Right lobe of liver (tissue), 6 donors: ENCODE data around the gene PLXNA4. TPM values are rescaled to one million over a fixed set of nuclear protein-coding genes. Genes with fewer than 3 reads are reported as not detected.

Source experiments
- ATAC-seq, 4 donors: fragments of 200-7000 bp; cut with Tn5 transposase; one replicate each; pipeline ENCODE4 v1.9.1; 2020; ENCODE audit warnings: mild to moderate bottlenecking in 4 of 4, moderate library complexity in 4 of 4
- DNase-seq, 3 donors: peaks; one replicate each; pipeline ENCODE4 v3.0.0-alpha.2; 2020
- H3K27ac ChIP-seq, 3 donors: fragments of 200-600 bp; one replicate each; pipeline ENCODE4 v1.8.0; 2022
- H3K27me3 ChIP-seq, 2 donors: fragments of 200-600 bp; one replicate each; pipeline ENCODE4 v1.8.0; 2022
- H3K36me3 ChIP-seq, 4 donors: fragments of 200-600 bp; sonication (generic) in 1 of 4; one replicate each; pipeline versions ENCODE4 v1.5.1 to v1.8.0; 2017 to 2022; ENCODE audit warnings: control low read depth in 1 of 4
- H3K4me1 ChIP-seq, 4 donors: fragments of 200-600 bp; sonication (generic) in 1 of 4; one replicate each; pipeline versions ENCODE4 v1.5.1 to v1.8.0; 2017 to 2022; ENCODE audit warnings: control low read depth in 1 of 4
- H3K4me3 ChIP-seq, 3 donors: fragments of 200-600 bp; one replicate each; pipeline ENCODE4 v1.8.0; 2022
- H3K9me3 ChIP-seq, 4 donors: fragments of 200-600 bp; sonication (generic) in 1 of 4; one replicate each; pipeline versions ENCODE4 v1.5.1 to v1.8.0; 2017 to 2022; ENCODE audit warnings: control low read depth in 1 of 4
- CTCF ChIP-seq, 4 donors: fragments of 200-600 bp in 3 of 4; fragments of 450-650 bp in 1 of 4; IDR thresholded peaks; one replicate each; pipeline versions ENCODE4 v1.5.1 to v1.8.0; 2016 to 2022; ENCODE audit warnings: antibody characterized with exemption in 4 of 4, mild to moderate bottlenecking in 2 of 4
- POLR2A ChIP-seq: fragments of 450-650 bp; IDR thresholded peaks from one replicate; pipeline ENCODE4 v1.6.1; 2017; ENCODE audit warnings: antibody characterized with exemption, mild to moderate bottlenecking
- WGBS: methylation state at CpG from one replicate; pipeline ENCODE4 v1.1.6; 2018; ENCODE audit warnings: low coverage, low lambda C conversion rate; ENCODE audit not compliant: insufficient coverage; ENCODE audit errors: missing lambda C conversion rate; 5-methylcytosine and 5-hydroxymethylcytosine counted together
- intact Hi-C, 2 donors: fragments of 100-400 bp; cut with DNase I; formaldehyde crosslinking; loops; one replicate each; pipeline versions ENCODE4 v1.11.2 to v1.14.1; 2022
- total RNA-seq, 6 experiments: library from RNA; depleted of rRNA in 2 of 6; stranded (reverse); fragments of >200 nt in 2 of 6; fragmentation: NEBNext Ultra II Directional in 3 of 6; extraction: Animal tissue kit (Norgen Biotek cat#: 25700) in 3 of 6; gene quantifications; one replicate each; pipeline versions ENCODE4 v1.1.0 to v1.2.4, GENCODE V29; 2016 to 2023
- donor health status: DM: no; HTN: yes; CAD: no.
- donor health status: DM: no; HTN: no; CAD: no.
- donor health status: DM: no; HTN: no; CAD: no.
- donor health status: DM: no; HTN: yes; CAD: no.
- donor health status: DM: no; HTN: yes; CAD: no.

The PLXNA4 gene
- total RNA-seq, 6 experiments from 2014 or later = 0.17 to 0.90 (median 0.30) TPM

DNA sequence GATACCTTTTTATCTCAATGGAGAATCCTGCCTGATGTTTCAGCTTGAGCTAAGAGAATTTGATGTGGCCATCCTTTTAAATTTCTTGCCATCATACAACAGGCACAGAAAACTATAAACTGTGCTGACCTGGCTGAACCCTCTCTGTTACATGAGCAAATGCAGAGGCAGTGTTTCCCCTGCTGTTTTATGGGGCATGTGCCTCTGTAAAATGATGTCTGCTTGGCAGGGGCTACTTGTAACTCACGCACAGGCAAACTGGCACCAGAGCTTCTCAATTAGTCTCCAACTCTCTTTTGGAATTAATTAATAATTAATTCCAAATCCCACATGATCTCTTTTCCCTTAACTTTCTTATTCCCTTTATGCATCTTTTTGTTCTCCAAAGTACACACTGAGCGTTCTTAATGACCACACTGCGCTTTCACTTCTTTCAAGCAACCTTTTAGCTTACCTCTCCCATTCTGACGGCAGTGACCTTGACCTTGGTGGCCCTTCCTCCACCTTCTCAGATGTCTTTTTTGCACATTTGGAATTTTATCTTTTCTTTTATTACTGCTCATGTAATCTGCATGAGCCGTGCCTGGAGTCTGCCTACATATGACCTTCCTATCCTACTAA, 334.0 kb downstream of the PLXNA4 start:
- H3K27ac ChIP-seq = no peak overlapping the region
- no peak for ATAC-seq
- no peaks in the 10 kb centered on the region for H3K36me3 ChIP-seq
- no peak for DNase-seq
- H3K4me1 ChIP-seq = no peaks in the 10 kb centered on the region
- no peaks in the 10 kb centered on the region for H3K9me3 ChIP-seq
- intact Hi-C loops = no loop called here
- no peak overlapping the region for H3K4me3 ChIP-seq
- no peak for TF ChIP-seq CTCF (IDR thresholded peaks at IDR 0.05)
- no peak for TF ChIP-seq POLR2A
- no peaks in the 10 kb centered on the region for H3K27me3 ChIP-seq
- 62% methylated on average over 5 of the region's 5 CpGs for WGBS

- WGBS = 5% methylated on average over 4 of the region's 6 CpGs
- intact Hi-C loops = no loop called here
- TF ChIP-seq POLR2A (no peak), CTCF (IDR thresholded peaks at IDR 0.05) (no peak)
- Histone ChIP-seq H3K27ac (no peak overlapping the region), H3K9me3 (no peaks in the 10 kb centered on the region), H3K27me3 (no peaks in the 10 kb centered on the region), H3K4me1 (no peaks in the 10 kb centered on the region), H3K36me3 (no peaks in the 10 kb centered on the region), H3K4me3 (no peak overlapping the region)
- ATAC-seq (peak in 1 of 4 donors; percentile 33), DNase-seq (no peak)
Measured at GRCh38 chr7:132240821-132241422, 335.3 kb downstream of the PLXNA4 start.

GRCh38 chr7:132240262-132240661, 336.0 kb downstream of the PLXNA4 start:
- intact Hi-C loops = no loop called here

GRCh38 chr7:132239422-132239994, 336.8 kb downstream of the PLXNA4 start:
- no peak for DNase-seq
- no peaks in the 10 kb centered on the region for H3K4me1 ChIP-seq
- no peaks in the 10 kb centered on the region for H3K27me3 ChIP-seq
- no peak overlapping the region for H3K27ac ChIP-seq
- 89% methylated on average over 3 of the region's 5 CpGs for WGBS
- ATAC-seq = no peak
- TF ChIP-seq CTCF (IDR thresholded peaks at IDR 0.05) = no peak
- TF ChIP-seq POLR2A = no peak
- no peaks in the 10 kb centered on the region for H3K36me3 ChIP-seq
- H3K4me3 ChIP-seq = no peak overlapping the region
- intact Hi-C loops = no loop called here
- H3K9me3 ChIP-seq = no peaks in the 10 kb centered on the region

More at GRCh38 chr7:132240262-132240661, 336.0 kb downstream of the PLXNA4 start:
- Histone ChIP-seq H3K9me3 (no peaks in the 10 kb centered on the region), H3K27me3 (no peaks in the 10 kb centered on the region), H3K4me3 (no peak overlapping the region), H3K27ac (no peak overlapping the region), H3K4me1 (no peaks in the 10 kb centered on the region), H3K36me3 (no peaks in the 10 kb centered on the region)
- WGBS = 50% methylated on average over 3 of the region's 3 CpGs
- TF ChIP-seq CTCF (IDR thresholded peaks at IDR 0.05) = no peak
- no peak for ATAC-seq
- no peak for DNase-seq
